Endothelial cell of umbilical vein (primary cell): ENCODE results near the gene PRKG1. TPM values are rescaled to one million over a fixed set of nuclear protein-coding genes. Genes with fewer than 3 reads are reported as not detected.

ENCODE experiments used
- BruUV-seq: library from RNA; stranded (reverse); fragments of 400-500 nt; replicated peaks from 2 replicates; lab custom pipeline; 2021; lab: Mats Ljungman, UMichigan
- CTCF ChIA-PET: fragments of 300-600, 350-600 bp; sonication (Branson Sonifier 250); formaldehyde crosslinking; loops from one replicate; lab custom pipeline; 2021; ENCODE audit warnings: antibody characterized with exemption, inconsistent platforms; lab: Charles Lee
- POLR2A ChIA-PET: fragments of 300-600, 350-600 bp; sonication (Branson Sonifier 250); formaldehyde crosslinking; loops from one replicate; lab custom pipeline; 2021; ENCODE audit warnings: antibody characterized with exemption, inconsistent platforms; lab: Charles Lee
- DNase-seq: peaks from one replicate; pipeline ENCODE4 v3.0.0-alpha.2; 2011; ENCODE audit warnings: low read depth, low spot score
- FAIRE-seq: peaks from 2 replicates; lab custom pipeline; 2011; peaks lifted over from hg19 to GRCh38; lab: Jason Lieb, UNC
- H2AFZ ChIP-seq: 2 replicates; pipeline ENCODE4 v1.6.0; 2012; ENCODE audit warnings: low read depth, low read length, control low read depth, inconsistent platforms
- H3K27ac ChIP-seq: 2 replicates; pipeline ENCODE4 v1.5.1; 2011; ENCODE audit warnings: low read depth, mild to moderate bottlenecking, control low read depth, low read length, moderate library complexity; ENCODE audit not compliant: insufficient read depth
- H3K27me3 ChIP-seq, 2 experiments: 2 replicates each; pipeline versions ENCODE4 v1.6.0 to v1.6.1; 2011; ENCODE audit warnings: low read length in 2 of 2, mixed read lengths in 1 of 2; ENCODE audit not compliant: control insufficient read depth in 2 of 2, insufficient read depth in 2 of 2
- H3K36me3 ChIP-seq, 2 experiments: 2 replicates in 1 of 2; 3 replicates in 1 of 2; pipeline ENCODE4 v1.5.1; 2011; ENCODE audit warnings: low read length in 2 of 2, mild to moderate bottlenecking in 1 of 2, moderate library complexity in 1 of 2; ENCODE audit not compliant: control insufficient read depth in 2 of 2, insufficient read depth in 2 of 2; ENCODE audit errors: extremely low read depth in 1 of 2
- H3K4me1 ChIP-seq: 3 replicates; pipeline ENCODE4 v1.5.1; 2011; ENCODE audit warnings: mild to moderate bottlenecking, low read length; ENCODE audit not compliant: control insufficient read depth, insufficient read depth; ENCODE audit errors: extremely low read depth
- H3K4me2 ChIP-seq: 2 replicates; pipeline ENCODE4 v1.6.1; 2011; ENCODE audit warnings: low read length, control low read depth, mixed read lengths; ENCODE audit not compliant: insufficient read depth
- H3K4me3 ChIP-seq, 3 experiments: fragments of 200-600 bp in 1 of 3; sonication (generic), shearing (Covaris generic) in 1 of 3; replicated peaks in 1 of 3; 2 replicates each; pipeline ENCODE4 v1.5.1; 2011 to 2016; ENCODE audit warnings: control low read depth in 3 of 3, low read length in 3 of 3, mild to moderate bottlenecking in 2 of 3, inconsistent platforms in 1 of 3, low read depth in 1 of 3, moderate library complexity in 1 of 3; ENCODE audit not compliant: insufficient read depth in 1 of 3
- H3K79me2 ChIP-seq: 2 replicates; pipeline ENCODE4 v1.6.0; 2012; ENCODE audit warnings: low read length, inconsistent platforms; ENCODE audit not compliant: control insufficient read depth, insufficient read depth
- H3K9ac ChIP-seq: replicated peaks from 2 replicates; pipeline ENCODE3; 2011; ENCODE audit warnings: low read length, control low read depth; ENCODE audit not compliant: insufficient read depth; ENCODE audit errors: extremely low read depth
- H3K9me1 ChIP-seq: replicated peaks from 3 replicates; pipeline ENCODE4 v1.6.0; 2011; ENCODE audit warnings: mild to moderate bottlenecking, low read length; ENCODE audit not compliant: control insufficient read depth, insufficient read depth; ENCODE audit errors: extremely low read depth
- H3K9me3 ChIP-seq: replicated peaks from 2 replicates; pipeline ENCODE4 v1.5.1; 2012; ENCODE audit warnings: low read length, inconsistent platforms; ENCODE audit not compliant: control insufficient read depth, insufficient read depth
- H4K20me1 ChIP-seq: replicated peaks from 2 replicates; pipeline ENCODE3; 2011; ENCODE audit warnings: mild to moderate bottlenecking, low read length; ENCODE audit not compliant: control insufficient read depth, insufficient read depth; ENCODE audit errors: extremely low read depth
- EZH2 ChIP-seq: IDR thresholded peaks from 2 replicates; pipeline ENCODE4 v1.6.1; 2012; ENCODE audit warnings: borderline replicate concordance, low read depth, mild to moderate bottlenecking, moderate library complexity, low read length, inconsistent platforms; ENCODE audit not compliant: severe bottlenecking
- FOS ChIP-seq: IDR thresholded peaks from 2 replicates; pipeline ENCODE4 v1.6.1; 2011; ENCODE audit warnings: mild to moderate bottlenecking, low read length, moderate library complexity, borderline replicate concordance; ENCODE audit not compliant: insufficient read depth
- GATA2 ChIP-seq: IDR thresholded peaks from 2 replicates; pipeline ENCODE4 v1.7.0; 2011; ENCODE audit warnings: low read depth, mild to moderate bottlenecking, moderate library complexity, mixed read lengths, low read length; ENCODE audit not compliant: insufficient read length, insufficient read depth
- JUN ChIP-seq: IDR thresholded peaks from 2 replicates; pipeline ENCODE4 v1.6.1; 2011; ENCODE audit warnings: borderline replicate concordance, low read depth; ENCODE audit not compliant: insufficient read length, insufficient read depth
- MAX ChIP-seq: IDR thresholded peaks from 2 replicates; pipeline ENCODE4 v1.6.1; 2011; ENCODE audit not compliant: insufficient read depth, insufficient read length
- MYC ChIP-seq: IDR thresholded peaks from one replicate; pipeline ENCODE4 v1.6.1; 2011; ENCODE audit warnings: mild to moderate bottlenecking, low read depth, low read length
- POLR2A ChIP-seq: IDR thresholded peaks from 2 replicates; pipeline ENCODE4 v1.6.1; 2012; ENCODE audit warnings: low read depth, mild to moderate bottlenecking, control low read depth, low read length
- POLR2AphosphoS5 ChIP-seq: IDR thresholded peaks from 2 replicates; pipeline ENCODE4 v1.6.1; 2012; ENCODE audit warnings: low read depth, mild to moderate bottlenecking, control low read depth, low read length, moderate library complexity; ENCODE audit not compliant: insufficient read depth
- dilution Hi-C: fragments of 300-500 bp; cut with MboI; formaldehyde crosslinking; loops from one replicate; pipeline ENCODE4 v1.15.0; 2019; ENCODE audit warnings: low sequenced_read_pairs; ENCODE audit not compliant: extremely low pct_ligation_motif_present
- intact Hi-C: fragments of 100-400 bp; cut with micrococcal nuclease; formaldehyde crosslinking; loops from one replicate; pipeline ENCODE4 v1.10.0; 2022
- polyA plus RNA-seq, 4 experiments: library from polyadenylated mRNA; depleted of rRNA in 3 of 4; stranded (reverse) in 3 of 4; unstranded in 1 of 4; fragments of >200 nt; gene quantifications; 2 replicates each; pipeline versions ENCODE4 v1.2.1 to v1.2.3, GENCODE V29; 2011 to 2012; ENCODE audit warnings: missing spikeins in 1 of 4
- total RNA-seq: library from RNA; stranded (reverse); gene quantifications from 2 replicates; pipeline ENCODE4 v1.2.3, GENCODE V29; 2021
- TF ChIP-seq, protein P1 (sequence below), 2 donors: IDR thresholded peaks; 1 replicate in 1 of 2; 2 replicates in 1 of 2; pipeline ENCODE4 v1.5.1; 2011; ENCODE audit warnings: low read length in 2 of 2, mild to moderate bottlenecking in 2 of 2, moderate library complexity in 2 of 2, control low read depth in 1 of 2, inconsistent platforms in 1 of 2, low read depth in 1 of 2; ENCODE audit not compliant: insufficient read depth in 1 of 2; ENCODE audit errors: extremely low read depth in 1 of 2

Gene PRKG1
- total and polyA plus RNA-seq, 2 donors (not counting 3 experiments of a cell fraction or from before 2014, with no cell fraction given), result 0.01 to 0.18 TPM

GRCh38 chr10:51815723-51816122 lies 741.4 kb downstream of the PRKG1 start:
- Histone ChIP-seq H3K9me3 (no peaks in the 10 kb centered on the region), H3K9ac (no peak overlapping the region), H3K9me1 (no peaks in the 10 kb centered on the region), H3K27me3 (no peaks in the 10 kb centered on the region), H4K20me1 (no peaks in the 10 kb centered on the region), H3K4me1 (no peaks in the 10 kb centered on the region), H3K4me2 (no peak overlapping the region), H2AFZ (no peak overlapping the region), H3K36me3 (no peaks in the 10 kb centered on the region), H3K79me2 (no peaks in the 10 kb centered on the region), H3K4me3 (no peak overlapping the region), H3K27ac (no peak overlapping the region)
- dilution Hi-C loops (no loop called here), intact Hi-C loops (no loop called here)
- no TSS peak for BruUV-seq
- TF ChIP-seq MAX (no peak), POLR2A (no peak), MYC (no peak)
- ChIA-PET CTCF (no interaction called here), POLR2A (no interaction called here)
- FAIRE-seq, result no peak
- DNase-seq, result no peak

DNA sequence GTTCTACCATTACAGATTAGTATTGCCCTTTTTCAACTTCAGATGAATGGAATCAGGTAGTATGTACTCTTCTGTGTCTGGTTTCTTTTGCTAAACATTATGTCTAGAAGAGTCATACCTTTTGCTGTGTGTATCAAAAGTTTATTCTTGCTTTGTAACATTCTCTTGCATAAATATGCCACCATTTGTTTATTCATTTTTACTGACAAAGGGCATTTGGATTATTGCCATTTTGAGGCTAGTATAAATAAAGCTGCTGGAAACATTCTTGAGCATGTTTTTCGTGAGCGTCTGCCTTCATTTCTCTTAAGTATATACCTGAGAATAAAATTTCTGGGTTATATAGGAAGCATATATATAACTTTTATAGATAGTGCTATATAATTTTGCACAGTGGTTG lies 746.8 kb downstream of the PRKG1 start:
- Histone ChIP-seq H3K27ac (no peak overlapping the region), H3K4me2 (no peak overlapping the region), H3K36me3 (no peaks in the 10 kb centered on the region), H3K9me3 (no peaks in the 10 kb centered on the region), H3K4me3 (no peak overlapping the region), H3K4me1 (no peaks in the 10 kb centered on the region), H2AFZ (no peak overlapping the region), H3K9ac (no peak overlapping the region), H3K9me1 (no peaks in the 10 kb centered on the region), H4K20me1 (no peaks in the 10 kb centered on the region), H3K79me2 (no peaks in the 10 kb centered on the region), H3K27me3 (no peaks in the 10 kb centered on the region)
- FAIRE-seq (no peak), DNase-seq (peak; percentile 12)
- POLR2A ChIA-PET, result no interaction called here
- dilution Hi-C loops (no loop called here), intact Hi-C loops (no loop called here)
- TF ChIP-seq MYC (no peak), FOS (no peak), EZH2 (no peak), JUN (no peak), GATA2 (no peak), POLR2A (no peak), POLR2AphosphoS5 (no peak), MAX (no peak)
- TF ChIP-seq, protein P1, sequence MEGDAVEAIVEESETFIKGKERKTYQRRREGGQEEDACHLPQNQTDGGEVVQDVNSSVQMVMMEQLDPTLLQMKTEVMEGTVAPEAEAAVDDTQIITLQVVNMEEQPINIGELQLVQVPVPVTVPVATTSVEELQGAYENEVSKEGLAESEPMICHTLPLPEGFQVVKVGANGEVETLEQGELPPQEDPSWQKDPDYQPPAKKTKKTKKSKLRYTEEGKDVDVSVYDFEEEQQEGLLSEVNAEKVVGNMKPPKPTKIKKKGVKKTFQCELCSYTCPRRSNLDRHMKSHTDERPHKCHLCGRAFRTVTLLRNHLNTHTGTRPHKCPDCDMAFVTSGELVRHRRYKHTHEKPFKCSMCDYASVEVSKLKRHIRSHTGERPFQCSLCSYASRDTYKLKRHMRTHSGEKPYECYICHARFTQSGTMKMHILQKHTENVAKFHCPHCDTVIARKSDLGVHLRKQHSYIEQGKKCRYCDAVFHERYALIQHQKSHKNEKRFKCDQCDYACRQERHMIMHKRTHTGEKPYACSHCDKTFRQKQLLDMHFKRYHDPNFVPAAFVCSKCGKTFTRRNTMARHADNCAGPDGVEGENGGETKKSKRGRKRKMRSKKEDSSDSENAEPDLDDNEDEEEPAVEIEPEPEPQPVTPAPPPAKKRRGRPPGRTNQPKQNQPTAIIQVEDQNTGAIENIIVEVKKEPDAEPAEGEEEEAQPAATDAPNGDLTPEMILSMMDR (IDR thresholded peaks at IDR 0.05; ENCODE audit: extremely low read depth in 1 of 2, insufficient read depth in 1 of 2, low read depth in 1 of 2, low read length in 2 of 2), result no peak
- BruUV-seq, result no TSS peak
- CTCF ChIA-PET, result no interaction called here
